ENCODE data around the gene SUPT4H1. TPM values are rescaled to one million over a fixed set of nuclear protein-coding genes. Genes with fewer than 3 reads are reported as not detected.
A peak's percentile ranks its signal among the peaks of the same experiment; 100 is the strongest.

SUPT4H1 gene
- total RNA-seq, 1 experiment from 2014 or later, result 50.2 TPM

DNA sequence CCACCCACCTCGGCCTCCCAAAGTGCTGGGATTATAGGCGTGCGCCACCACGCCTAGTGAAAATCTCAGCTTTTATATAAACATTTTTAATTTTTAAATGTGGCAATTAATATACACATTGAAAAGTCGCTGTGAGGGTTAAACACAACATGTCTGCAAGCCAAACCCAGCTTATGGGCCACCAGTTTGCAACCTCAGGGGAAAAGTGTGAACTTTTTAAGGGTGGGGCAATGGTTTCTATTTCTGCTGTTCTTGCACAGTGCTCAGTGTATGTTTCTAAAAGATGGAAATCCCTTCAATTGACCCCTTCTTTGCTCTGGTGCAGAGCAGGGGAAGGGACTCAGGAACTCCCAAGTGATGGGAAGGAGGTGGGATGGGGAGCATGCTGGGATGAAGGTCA lies 18.3 kb upstream of the SUPT4H1 start:
- Histone ChIP-seq H3K9me2 (replicated peaks; ENCODE audit: insufficient read depth, low read length) (no peaks in the 10 kb centered on the region), H3K4me2 (ENCODE audit: low read depth, low read length, poor library complexity, severe bottlenecking) (no peak overlapping the region), H3K9ac (ENCODE audit: low read length) (no peak overlapping the region), H3K36me3 (ENCODE audit: insufficient read depth, low read length) (no peaks in the 10 kb centered on the region), H3K27me3 (ENCODE audit: low read length) (no peaks in the 10 kb centered on the region), H4K20me1 (ENCODE audit: insufficient read depth, low read depth, low read length) (no peaks in the 10 kb centered on the region), H3K79me2 (ENCODE audit: low read length) (no peaks in the 10 kb centered on the region), H3K4me1 (ENCODE audit: low read length) (no peaks in the 10 kb centered on the region), H3K4me3 (ENCODE audit: low read length) (no peak overlapping the region), H2AFZ (ENCODE audit: low read length) (no peak overlapping the region), H3K9me3 (ENCODE audit: low read length) (no peaks in the 10 kb centered on the region), H3K27ac (ENCODE audit: low read length) (no peak overlapping the region)
- no peak for DNase-seq

DNA sequence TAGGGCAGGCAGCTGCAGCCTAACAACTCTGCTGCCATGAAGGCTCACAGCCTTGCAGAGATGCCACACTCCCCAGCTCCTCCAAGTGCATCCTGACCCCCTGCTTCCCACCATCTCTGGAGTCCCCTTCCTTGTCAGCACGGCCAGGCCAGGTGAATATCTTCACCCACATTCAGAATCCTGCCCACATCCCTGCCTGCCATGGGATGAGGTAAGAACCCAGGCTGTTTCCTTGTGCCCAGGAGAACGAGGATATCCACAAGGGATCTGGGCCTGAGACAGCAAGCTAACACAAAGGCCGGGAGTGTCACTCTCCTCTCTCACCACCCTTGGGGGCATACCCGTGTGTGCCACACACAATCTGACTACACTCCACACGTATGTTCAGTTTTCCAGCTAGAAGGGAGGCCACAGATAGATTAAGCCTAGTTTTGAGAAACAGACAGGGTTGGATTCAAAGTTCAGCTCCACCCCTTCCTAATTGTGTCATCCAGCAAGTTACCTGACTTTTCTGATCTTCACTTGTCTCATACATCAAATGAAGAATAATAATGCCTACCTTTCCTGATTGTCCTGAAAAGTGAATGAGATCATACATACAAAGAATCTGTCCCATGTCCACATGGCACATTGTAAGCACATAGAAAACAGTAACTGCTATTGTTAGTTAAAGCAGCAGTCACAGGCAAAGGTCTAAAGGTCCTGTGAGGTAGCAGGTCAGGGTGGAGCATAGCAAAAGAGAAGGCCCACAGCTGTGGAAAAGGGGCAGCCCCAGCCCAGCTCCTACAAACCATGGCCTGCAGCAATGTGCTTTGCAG lies 17.4 kb upstream of the SUPT4H1 start:
- no peak overlapping the region for H3K4me3 ChIP-seq (ENCODE audit: low read length)
- H3K4me2 ChIP-seq (ENCODE audit: low read depth, low read length, poor library complexity, severe bottlenecking), result no peak overlapping the region
- DNase-seq, result no peak
- no peak overlapping the region for H3K9ac ChIP-seq (ENCODE audit: low read length)
- H3K79me2 ChIP-seq (ENCODE audit: low read length), result no peaks in the 10 kb centered on the region
- H3K4me1 ChIP-seq (ENCODE audit: low read length), result no peaks in the 10 kb centered on the region
- no peaks in the 10 kb centered on the region for H4K20me1 ChIP-seq (ENCODE audit: insufficient read depth, low read depth, low read length)
- H3K27me3 ChIP-seq (ENCODE audit: low read length), result no peaks in the 10 kb centered on the region
- H2AFZ ChIP-seq (ENCODE audit: low read length), result 0 out of 2 replicates have a peak overlapping the region, but pooled peaks have one; percentile 41
- no peaks in the 10 kb centered on the region for H3K9me3 ChIP-seq (ENCODE audit: low read length)
- no peaks in the 10 kb centered on the region for H3K36me3 ChIP-seq (ENCODE audit: insufficient read depth, low read length)
- no peaks in the 10 kb centered on the region for H3K9me2 ChIP-seq (replicated peaks; ENCODE audit: insufficient read depth, low read length)
- H3K27ac ChIP-seq (ENCODE audit: low read length), result no peak overlapping the region

DNA sequence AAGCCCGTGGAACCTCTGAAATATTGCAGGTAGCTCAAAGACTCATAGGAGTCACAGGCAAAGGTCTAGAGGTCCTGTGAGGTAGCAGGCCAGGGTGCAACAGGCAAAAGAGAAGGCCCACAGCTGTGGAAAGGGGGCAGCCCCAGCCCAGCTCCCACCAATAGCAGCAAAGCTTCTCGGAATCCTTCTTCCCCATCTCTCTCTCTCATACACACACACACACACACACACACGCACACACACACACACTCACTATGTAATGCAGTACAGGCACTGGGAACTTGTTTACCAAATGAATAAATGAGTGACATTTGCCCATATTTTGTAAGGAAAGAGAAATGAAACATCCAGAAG lies 16.8 kb upstream of the SUPT4H1 start:
- Histone ChIP-seq H3K9me2 (replicated peaks; ENCODE audit: insufficient read depth, low read length) (no peaks in the 10 kb centered on the region), H3K36me3 (ENCODE audit: insufficient read depth, low read length) (no peaks in the 10 kb centered on the region), H3K4me3 (ENCODE audit: low read length) (no peak overlapping the region), H3K79me2 (ENCODE audit: low read length) (no peaks in the 10 kb centered on the region), H2AFZ (ENCODE audit: low read length) (0 out of 2 replicates have a peak overlapping the region, but pooled peaks have one; percentile 41), H3K9me3 (ENCODE audit: low read length) (no peaks in the 10 kb centered on the region), H3K27ac (ENCODE audit: low read length) (no peak overlapping the region), H3K4me1 (ENCODE audit: low read length) (no peaks in the 10 kb centered on the region), H4K20me1 (ENCODE audit: insufficient read depth, low read depth, low read length) (no peaks in the 10 kb centered on the region), H3K4me2 (ENCODE audit: low read depth, low read length, poor library complexity, severe bottlenecking) (no peak overlapping the region), H3K27me3 (ENCODE audit: low read length) (no peaks in the 10 kb centered on the region), H3K9ac (ENCODE audit: low read length) (no peak overlapping the region)
- peak; percentile 62 for DNase-seq

DNA sequence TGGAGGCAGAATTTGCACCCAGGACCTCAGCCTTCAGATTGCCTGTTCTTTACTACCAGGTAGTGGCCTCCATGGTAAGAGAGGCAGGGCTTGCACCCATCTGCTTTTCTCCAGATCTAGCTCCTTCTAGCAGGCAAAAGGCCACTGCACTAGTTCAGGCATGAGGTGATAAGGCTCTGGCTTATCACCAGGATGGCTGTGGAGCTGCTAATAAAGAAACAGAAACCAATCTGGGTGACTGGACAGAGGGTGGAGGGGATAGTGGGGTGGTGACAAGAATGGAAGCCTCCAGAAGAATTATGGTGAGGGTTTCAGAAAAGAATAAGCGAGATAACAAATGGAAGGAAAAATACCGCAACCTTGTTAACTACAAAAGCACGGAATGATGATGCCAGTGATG lies 15.5 kb upstream of the SUPT4H1 start:
- DNase-seq, result no peak
- no peak overlapping the region for H3K9ac ChIP-seq (ENCODE audit: low read length)
- H3K4me1 ChIP-seq (ENCODE audit: low read length), result no peaks in the 10 kb centered on the region
- no peaks in the 10 kb centered on the region for H3K79me2 ChIP-seq (ENCODE audit: low read length)
- no peak overlapping the region for H2AFZ ChIP-seq (ENCODE audit: low read length)
- H4K20me1 ChIP-seq (ENCODE audit: insufficient read depth, low read depth, low read length), result no peaks in the 10 kb centered on the region
- no peaks in the 10 kb centered on the region for H3K9me2 ChIP-seq (replicated peaks; ENCODE audit: insufficient read depth, low read length)
- H3K4me3 ChIP-seq (ENCODE audit: low read length), result no peak overlapping the region
- H3K9me3 ChIP-seq (ENCODE audit: low read length), result no peaks in the 10 kb centered on the region
- no peak overlapping the region for H3K27ac ChIP-seq (ENCODE audit: low read length)
- no peak overlapping the region for H3K4me2 ChIP-seq (ENCODE audit: low read depth, low read length, poor library complexity, severe bottlenecking)
- H3K36me3 ChIP-seq (ENCODE audit: insufficient read depth, low read length), result no peaks in the 10 kb centered on the region
- no peaks in the 10 kb centered on the region for H3K27me3 ChIP-seq (ENCODE audit: low read length)

DNA sequence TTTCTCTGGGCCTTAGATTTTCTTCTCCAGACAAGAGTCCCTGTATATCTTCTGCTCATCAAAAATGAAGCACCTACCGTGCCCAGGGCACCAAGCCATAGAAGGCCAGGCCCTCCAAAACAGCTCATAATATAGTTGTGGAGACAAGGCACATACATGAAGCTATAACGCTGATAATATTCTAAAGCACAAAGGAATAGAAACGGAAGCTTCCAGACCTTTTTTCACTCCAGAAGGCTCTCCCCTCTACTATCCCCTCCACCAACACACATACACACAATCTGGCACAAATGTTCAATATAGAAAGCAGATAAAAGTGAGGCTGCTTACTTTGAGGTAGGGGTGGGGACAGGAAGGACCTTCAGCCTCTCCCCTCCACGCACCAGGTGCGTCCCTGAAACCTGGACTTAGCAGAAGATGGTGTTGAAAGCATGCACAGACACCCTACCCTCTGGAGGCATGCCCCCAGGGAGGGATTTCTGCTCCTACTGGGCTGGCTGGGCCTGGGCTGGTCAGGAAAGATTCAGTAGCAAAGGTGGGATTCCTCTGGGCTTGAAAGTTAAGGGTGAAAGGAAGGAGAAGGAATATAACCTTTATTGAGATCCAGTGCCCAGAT lies 14.1 kb upstream of the SUPT4H1 start:
- H3K4me3 ChIP-seq (ENCODE audit: low read length), result no peak overlapping the region
- no peaks in the 10 kb centered on the region for H3K4me1 ChIP-seq (ENCODE audit: low read length)
- H3K9ac ChIP-seq (ENCODE audit: low read length), result no peak overlapping the region
- H3K9me2 ChIP-seq (replicated peaks; ENCODE audit: insufficient read depth, low read length), result no peaks in the 10 kb centered on the region
- no peaks in the 10 kb centered on the region for H3K27me3 ChIP-seq (ENCODE audit: low read length)
- H2AFZ ChIP-seq (ENCODE audit: low read length), result no peak overlapping the region
- no peak for DNase-seq
- no peaks in the 10 kb centered on the region for H3K36me3 ChIP-seq (ENCODE audit: insufficient read depth, low read length)
- no peaks in the 10 kb centered on the region for H3K79me2 ChIP-seq (ENCODE audit: low read length)
- no peaks in the 10 kb centered on the region for H3K9me3 ChIP-seq (ENCODE audit: low read length)
- no peak overlapping the region for H3K27ac ChIP-seq (ENCODE audit: low read length)
- no peaks in the 10 kb centered on the region for H4K20me1 ChIP-seq (ENCODE audit: insufficient read depth, low read depth, low read length)
- no peak overlapping the region for H3K4me2 ChIP-seq (ENCODE audit: low read depth, low read length, poor library complexity, severe bottlenecking)

DNA sequence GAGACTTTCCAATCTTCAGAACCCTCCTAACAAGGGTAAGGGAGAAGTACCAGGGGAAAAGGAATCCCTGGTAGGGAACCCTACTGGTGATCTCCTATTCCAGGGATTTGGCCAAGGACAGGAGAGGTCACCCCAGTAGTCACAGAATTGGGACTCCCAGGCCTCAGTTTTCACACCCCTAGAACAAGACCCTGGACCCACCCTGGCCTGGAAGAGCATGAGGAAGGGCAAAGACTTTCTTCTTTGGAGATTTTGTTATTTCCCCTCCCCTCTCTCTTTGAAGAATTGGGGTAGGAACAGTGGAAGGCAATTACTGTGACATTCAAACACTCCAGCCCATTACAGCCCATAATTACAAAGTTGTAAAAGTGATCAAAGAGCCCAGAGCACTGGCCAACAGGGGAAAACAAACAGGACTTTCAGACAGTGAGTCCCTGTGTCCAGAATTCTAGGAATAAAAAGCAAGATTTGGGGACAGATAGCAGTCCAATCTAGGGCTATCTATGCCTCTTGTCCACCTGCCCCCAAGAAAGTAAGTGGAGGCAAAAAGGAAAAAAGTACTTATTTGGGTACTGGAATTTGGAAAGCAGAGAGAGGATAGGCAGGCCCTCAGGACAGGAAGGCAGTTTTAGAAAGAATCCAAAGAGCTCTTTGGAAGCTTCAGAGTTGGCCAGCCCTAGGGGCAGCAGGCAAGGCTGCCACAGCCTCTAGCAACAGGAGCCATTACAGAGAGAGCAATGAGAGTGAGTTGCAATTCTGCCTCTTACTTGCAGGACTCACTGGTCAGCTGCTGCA lies 13.4 kb upstream of the SUPT4H1 start:
- no peaks in the 10 kb centered on the region for H3K79me2 ChIP-seq (ENCODE audit: low read length)
- no peaks in the 10 kb centered on the region for H3K36me3 ChIP-seq (ENCODE audit: insufficient read depth, low read length)
- H3K4me2 ChIP-seq (ENCODE audit: low read depth, low read length, poor library complexity, severe bottlenecking), result no peak overlapping the region
- no peaks in the 10 kb centered on the region for H3K9me3 ChIP-seq (ENCODE audit: low read length)
- no peak overlapping the region for H2AFZ ChIP-seq (ENCODE audit: low read length)
- H3K4me1 ChIP-seq (ENCODE audit: low read length), result no peaks in the 10 kb centered on the region
- no peaks in the 10 kb centered on the region for H3K27me3 ChIP-seq (ENCODE audit: low read length)
- H4K20me1 ChIP-seq (ENCODE audit: insufficient read depth, low read depth, low read length), result no peaks in the 10 kb centered on the region
- H3K9me2 ChIP-seq (replicated peaks; ENCODE audit: insufficient read depth, low read length), result no peaks in the 10 kb centered on the region
- no peak overlapping the region for H3K4me3 ChIP-seq (ENCODE audit: low read length)
- no peak for DNase-seq
- H3K9ac ChIP-seq (ENCODE audit: low read length), result no peak overlapping the region
- H3K27ac ChIP-seq (ENCODE audit: low read length), result no peak overlapping the region

DNA sequence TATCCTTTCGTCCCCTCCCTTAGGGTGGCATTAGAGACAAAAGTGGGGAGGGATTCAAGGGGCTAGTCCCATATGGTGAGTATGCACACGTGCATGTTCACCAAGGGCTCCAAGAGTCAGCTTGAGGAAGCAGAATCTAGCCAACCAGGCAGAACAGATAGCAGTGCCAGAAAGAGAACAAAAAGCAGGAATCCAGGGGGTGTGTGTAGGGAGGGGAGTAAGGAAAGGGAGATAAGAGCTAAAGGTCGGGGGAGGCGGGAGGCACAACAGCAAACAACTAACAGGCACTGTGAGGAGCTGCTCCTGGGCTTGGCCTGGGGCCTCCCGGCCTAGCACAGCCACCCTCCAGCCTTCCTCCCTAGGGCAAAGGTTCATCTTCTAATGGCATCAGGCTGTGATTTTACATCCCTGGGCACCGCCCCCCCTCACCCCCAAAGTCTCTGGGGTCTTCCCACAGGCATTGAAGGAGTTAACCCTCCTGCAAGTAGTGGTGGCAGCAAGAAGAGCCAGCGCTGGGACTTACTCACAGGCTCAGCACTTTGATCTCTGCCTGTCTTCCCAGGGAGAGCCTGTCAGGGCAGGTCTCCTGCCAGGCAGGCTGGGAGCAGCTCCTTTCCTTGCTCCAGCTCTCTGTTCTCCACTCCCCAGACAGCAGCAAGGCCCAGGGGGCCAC lies 12.4 kb upstream of the SUPT4H1 start:
- Histone ChIP-seq H3K9ac (ENCODE audit: low read length) (no peak overlapping the region), H3K9me2 (replicated peaks; ENCODE audit: insufficient read depth, low read length) (no peaks in the 10 kb centered on the region), H3K4me2 (ENCODE audit: low read depth, low read length, poor library complexity, severe bottlenecking) (no peak overlapping the region), H3K79me2 (ENCODE audit: low read length) (no peaks in the 10 kb centered on the region), H3K36me3 (ENCODE audit: insufficient read depth, low read length) (no peaks in the 10 kb centered on the region), H3K27me3 (ENCODE audit: low read length) (no peaks in the 10 kb centered on the region), H3K4me1 (ENCODE audit: low read length) (no peaks in the 10 kb centered on the region), H2AFZ (ENCODE audit: low read length) (no peak overlapping the region), H3K4me3 (ENCODE audit: low read length) (no peak overlapping the region), H4K20me1 (ENCODE audit: insufficient read depth, low read depth, low read length) (no peaks in the 10 kb centered on the region), H3K9me3 (ENCODE audit: low read length) (no peaks in the 10 kb centered on the region), H3K27ac (ENCODE audit: low read length) (no peak overlapping the region)
- no peak for DNase-seq

All from Karpas-422 (cell line).